Measurements from ENCODE around the gene TMEM109.

DNA sequence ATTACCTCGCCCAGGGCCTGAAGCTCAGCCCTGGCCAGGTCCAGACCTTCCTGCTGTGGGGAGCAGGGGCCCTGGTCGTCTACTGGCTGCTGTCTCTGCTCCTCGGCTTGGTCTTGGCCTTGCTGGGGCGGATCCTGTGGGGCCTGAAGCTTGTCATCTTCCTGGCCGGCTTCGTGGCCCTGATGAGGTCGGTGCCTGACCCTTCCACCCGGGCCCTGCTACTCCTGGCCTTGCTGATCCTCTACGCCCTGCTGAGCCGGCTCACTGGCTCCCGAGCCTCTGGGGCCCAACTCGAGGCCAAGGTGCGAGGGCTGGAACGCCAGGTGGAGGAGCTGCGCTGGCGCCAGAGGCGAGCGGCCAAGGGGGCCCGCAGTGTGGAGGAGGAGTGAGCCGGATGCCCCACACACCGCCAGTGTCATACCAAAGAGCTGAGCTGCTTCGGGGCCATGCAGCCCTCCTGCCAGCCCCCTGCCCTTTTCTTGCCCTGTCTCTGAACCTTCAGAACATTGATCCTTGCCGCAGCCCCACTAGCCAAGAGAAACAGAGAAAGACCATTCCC lies 7.9 kb downstream of the TMEM109 start:
- no peak for TF ChIP-seq CTCF (IDR thresholded peaks at IDR 0.05; ENCODE audit: insufficient read depth, low read length)
- no peak for TF ChIP-seq POLR2AphosphoS5 (IDR thresholded peaks at IDR 0.05; ENCODE audit: low read depth)
